Right lobe of liver (tissue), 4 donors: Measurements from ENCODE around the gene RASSF6.

ENCODE experiments used
- CTCF ChIP-seq, 4 donors: fragments of 200-600 bp in 3 of 4; fragments of 450-650 bp in 1 of 4; IDR thresholded peaks; one replicate each; pipeline versions ENCODE4 v1.5.1 to v1.8.0; 2016 to 2022; ENCODE audit warnings: antibody characterized with exemption in 4 of 4, mild to moderate bottlenecking in 2 of 4
- POLR2A ChIP-seq: fragments of 450-650 bp; IDR thresholded peaks from one replicate; pipeline ENCODE4 v1.6.1; 2017; ENCODE audit warnings: antibody characterized with exemption, mild to moderate bottlenecking
- donor health status: DM: no; HTN: no; CAD: no.
- donor health status: DM: no; HTN: no; CAD: no.
- donor health status: DM: no; HTN: yes; CAD: no.

- TF ChIP-seq CTCF (IDR thresholded peaks at IDR 0.05), result peak; percentile 75 to 82 (median 80)
- no peak for TF ChIP-seq POLR2A
Observed at GRCh38 chr4:73573794-73574528, 46.3 kb downstream of the RASSF6 start.
